Measurements from ENCODE around the gene UBE2G1. TPM values are rescaled to one million over a fixed set of nuclear protein-coding genes. Genes with fewer than 3 reads are reported as not detected.
A peak's percentile ranks its signal among the peaks of the same experiment; 100 is the strongest.
"Not testable (repeated sequence)": the region's sequence is repeated elsewhere in the genome, so short reads cannot be mapped to it uniquely, and the experiment has no call there.

UBE2G1 gene
- total RNA-seq, 2 experiments from 2014 or later: 51.0 to 52.9 TPM

- intact Hi-C loops (cut with DNase I, micrococcal nuclease): loop anchor here (1.0 to 5.0 kb wide), 10 partner anchors 48 to 929 kb away; partner anchors contain the start of genes CYB5D2 (in 2 of the 2), UBE2G1 (in 2 of the 2), ZZEF1 (in 2 of the 2) and CAMKK1 (in 1 of the 2)
- ChIA-PET POLR2A (interaction anchor here (0.6 kb wide), 1 partner anchor 200 kb away, joined by 5 read pairs; no protein-coding TSS in a partner anchor), CTCF (interaction anchor here (0.9 to 6.1 kb wide), 3 partner anchors 13 to 149 kb away, joined by 3 to 40 read pairs (median 3); no protein-coding TSS in a partner anchor)
- peaks cover 35% of the 10 kb centered on the region for H3K4me1 Mint-ChIP-seq
- ATAC-seq: peak; percentile 99
- peak within 1 kb of the TSS; percentile 97 for H3K4me3 Mint-ChIP-seq
- DNase-seq: peak; percentile 99
- H3K36me3 Mint-ChIP-seq (ENCODE audit: low read depth): peaks cover 23% of the 10 kb centered on the region
- H3K27ac Mint-ChIP-seq: peak within 1 kb of the TSS; percentile 96
- peaks cover 6% of the 10 kb centered on the region for H3K9me3 Mint-ChIP-seq (ENCODE audit: low read depth)
- H3K27me3 Mint-ChIP-seq: no peaks in the 10 kb centered on the region
These were observed 102.9 kb downstream of the UBE2G1 start, which contains the start of gene ANKFY1 for GRCh38 chr17:4263282-4264215. ANKFY1 (minus strand) TSS chr17:4263979; CDS start chr17:4263941, 38 bp downstream.

DNA sequence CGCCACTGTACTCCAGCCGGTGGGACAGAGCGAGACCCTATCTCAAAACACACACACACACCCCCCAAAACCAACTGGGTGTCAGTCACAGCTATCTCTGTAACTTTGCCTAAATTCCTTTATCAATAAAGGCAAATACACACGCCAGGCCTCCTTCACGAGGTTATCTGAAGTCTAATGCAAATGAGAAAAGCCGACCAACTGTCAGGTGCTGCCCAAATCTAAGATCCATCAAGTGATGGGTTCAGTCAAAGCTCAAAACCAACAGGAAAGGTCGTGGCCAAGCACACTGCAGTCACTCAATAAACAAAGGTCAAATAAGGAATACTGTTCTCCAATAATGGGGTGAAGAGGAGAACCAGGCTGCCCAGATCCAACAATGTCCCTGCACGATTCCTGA, 103.8 kb downstream of the UBE2G1 start:
- H3K36me3 Mint-ChIP-seq (ENCODE audit: low read depth): peaks cover 27% of the 10 kb centered on the region
- H3K27ac Mint-ChIP-seq: peak overlapping the region; percentile 84
- POLR2A ChIA-PET: no interaction called here
- ATAC-seq: no peak
- H3K4me3 Mint-ChIP-seq: peak overlapping the region; percentile 97
- peaks cover 39% of the 10 kb centered on the region for H3K4me1 Mint-ChIP-seq
- intact Hi-C loops (cut with DNase I, micrococcal nuclease): loop anchor here (1.0 to 5.0 kb wide), 10 partner anchors 47 to 930 kb away; partner anchors contain the start of genes CYB5D2 (in 2 of the 2), UBE2G1 (in 2 of the 2), ZZEF1 (in 2 of the 2) and CAMKK1 (in 1 of the 2)
- CTCF ChIA-PET: interaction anchor here (0.7 to 6.1 kb wide), 3 partner anchors 12 to 99 kb away, joined by 3 to 40 read pairs (median 3); no protein-coding TSS in a partner anchor
- peaks cover 6% of the 10 kb centered on the region for H3K9me3 Mint-ChIP-seq (ENCODE audit: low read depth)
- H3K27me3 Mint-ChIP-seq: no peaks in the 10 kb centered on the region
- no peak for DNase-seq

DNA sequence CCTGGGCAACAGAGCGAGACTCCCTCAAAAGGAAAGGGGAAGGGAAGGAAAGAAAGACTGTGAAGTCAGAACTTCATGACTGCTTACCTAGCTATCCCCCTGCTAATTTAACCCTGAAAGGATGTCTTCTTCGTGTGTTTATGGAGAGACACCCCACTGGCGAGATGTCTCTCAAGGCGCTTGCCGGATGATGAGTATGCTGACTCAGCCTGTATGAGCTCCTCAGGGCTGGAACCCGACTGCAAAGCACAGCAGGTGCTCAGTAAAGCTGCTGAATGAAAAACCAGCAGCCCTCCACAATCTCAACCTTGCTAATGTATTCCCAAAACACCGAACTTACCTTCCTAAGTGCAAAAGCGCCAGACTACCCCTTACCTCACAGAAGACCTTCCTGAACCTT, 105.0 kb downstream of the UBE2G1 start:
- no peak overlapping the region for H3K27ac Mint-ChIP-seq
- ATAC-seq: no peak
- H3K9me3 Mint-ChIP-seq (ENCODE audit: low read depth): peaks cover 6% of the 10 kb centered on the region
- H3K4me1 Mint-ChIP-seq: peaks cover 52% of the 10 kb centered on the region
- ChIA-PET POLR2A (no interaction called here), CTCF (interaction anchor here (1.3 to 6.1 kb wide), 2 partner anchors 11 to 529 kb away, joined by 3 to 40 read pairs; no protein-coding TSS in a partner anchor)
- DNase-seq: no peak
- H3K27me3 Mint-ChIP-seq: no peaks in the 10 kb centered on the region
- intact Hi-C loops (cut with DNase I, micrococcal nuclease): loop anchor here (5.0 kb wide), 7 partner anchors 106 to 931 kb away; partner anchors contain the start of genes CAMKK1 (in 1 of the 2), CYB5D2 (in 1 of the 2), MYBBP1A (in 1 of the 2) and RNF167 (in 1 of the 2)
- peaks cover 37% of the 10 kb centered on the region for H3K36me3 Mint-ChIP-seq (ENCODE audit: low read depth)
- H3K4me3 Mint-ChIP-seq: no peak overlapping the region

GRCh38 chr17:4258867-4259266, 107.6 kb downstream of the UBE2G1 start:
- Mint-ChIP-seq H3K27me3 (no peaks in the 10 kb centered on the region), H3K9me3 (ENCODE audit: low read depth) (peaks cover 6% of the 10 kb centered on the region), H3K4me3 (no peak overlapping the region), H3K4me1 (peaks cover 47% of the 10 kb centered on the region), H3K36me3 (ENCODE audit: low read depth) (peaks cover 39% of the 10 kb centered on the region), H3K27ac (no peak overlapping the region)
- intact Hi-C loops (cut with DNase I, micrococcal nuclease): no loop called here
- ChIA-PET POLR2A (no interaction called here), CTCF (interaction anchor here (0.6 to 6.1 kb wide), 3 partner anchors 8 to 92 kb away, joined by 6 to 40 read pairs (median 7); no protein-coding TSS in a partner anchor)
- no peak for DNase-seq
- no peak for ATAC-seq

DNA sequence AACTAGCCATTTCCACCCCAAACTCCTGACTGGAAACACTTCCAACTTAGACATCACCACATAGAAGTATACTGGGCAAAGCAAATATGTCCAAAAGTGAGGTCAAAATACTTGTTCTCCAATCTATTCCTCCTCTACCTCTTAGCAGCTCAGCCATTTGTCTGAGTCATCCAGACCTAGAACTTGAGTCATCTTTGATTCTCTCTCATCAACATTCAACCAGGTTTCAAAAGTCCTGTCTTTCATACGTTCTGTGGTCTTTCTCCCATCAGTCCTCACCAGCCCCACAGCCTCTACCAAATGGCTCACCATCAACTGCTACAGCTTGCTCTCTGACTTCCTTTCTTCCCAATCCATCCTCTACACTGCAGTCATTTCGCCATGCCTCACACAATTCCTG, 109.5 kb downstream of the UBE2G1 start:
- DNase-seq (no peak), ATAC-seq (peak; percentile 92)

GRCh38 chr17:4255271-4255670, 111.2 kb downstream of the UBE2G1 start:
- H3K27ac Mint-ChIP-seq; H3K4me3 Mint-ChIP-seq; POLR2A ChIA-PET; ATAC-seq; H3K9me3 Mint-ChIP-seq (ENCODE audit: low read depth); intact Hi-C loops (cut with DNase I, micrococcal nuclease); DNase-seq; H3K27me3 Mint-ChIP-seq: not testable (repeated sequence)
- Mint-ChIP-seq H3K36me3 (ENCODE audit: low read depth) (peaks cover 30% of the 10 kb centered on the region), H3K4me1 (peaks cover 44% of the 10 kb centered on the region)
- CTCF ChIA-PET: interaction anchor here (0.6 to 0.7 kb wide), 2 partner anchors 12 to 161 kb away, joined by 3 read pairs; no protein-coding TSS in a partner anchor

More for the DNA sequence above, 109.5 kb downstream of the UBE2G1 start:
- Mint-ChIP-seq H3K9me3 (ENCODE audit: low read depth) (peaks cover 6% of the 10 kb centered on the region), H3K27ac (peak overlapping the region; percentile 22), H3K4me3 (no peak overlapping the region), H3K4me1 (peaks cover 45% of the 10 kb centered on the region), H3K36me3 (ENCODE audit: low read depth) (peaks cover 39% of the 10 kb centered on the region), H3K27me3 (no peaks in the 10 kb centered on the region)
- POLR2A ChIA-PET: no interaction called here
- intact Hi-C loops (cut with DNase I, micrococcal nuclease): no loop called here
- CTCF ChIA-PET: interaction anchor here (0.6 to 2.4 kb wide), 3 partner anchors 10 to 156 kb away, joined by 4 to 7 read pairs (median 5); no protein-coding TSS in a partner anchor

DNA sequence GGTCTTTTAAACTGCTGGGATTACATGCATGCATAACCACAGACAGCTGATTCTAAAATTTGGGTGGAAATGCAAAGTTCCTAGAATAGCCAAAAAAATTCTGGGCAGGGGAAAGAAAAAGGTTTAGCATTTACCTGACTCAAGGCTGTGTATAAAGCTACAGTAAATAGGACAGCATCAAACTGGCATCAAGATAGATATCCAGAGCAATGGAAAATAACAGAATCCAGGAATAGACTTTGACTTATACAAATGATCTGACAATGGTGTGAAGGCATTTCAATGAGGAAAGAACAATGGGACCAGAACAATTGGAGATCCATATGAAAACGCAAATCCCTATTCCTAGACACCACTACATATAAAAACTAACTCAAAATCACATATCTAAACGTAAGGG, 115.6 kb downstream of the UBE2G1 start:
- no peak overlapping the region for H3K4me3 Mint-ChIP-seq
- no peak for DNase-seq
- peaks cover 47% of the 10 kb centered on the region for H3K4me1 Mint-ChIP-seq
- CTCF ChIA-PET: interaction anchor here (0.7 to 4.2 kb wide), 12 partner anchors 9 to 360 kb away, joined by 3 to 40 read pairs (median 4); partner anchors contain the start of gene ANKFY1
- no peaks in the 10 kb centered on the region for H3K9me3 Mint-ChIP-seq (ENCODE audit: low read depth)
- H3K27me3 Mint-ChIP-seq: no peaks in the 10 kb centered on the region
- intact Hi-C loops (cut with DNase I, micrococcal nuclease): no loop called here
- POLR2A ChIA-PET: no interaction called here
- no peak overlapping the region for H3K27ac Mint-ChIP-seq
- ATAC-seq: no peak
- peaks cover 11% of the 10 kb centered on the region for H3K36me3 Mint-ChIP-seq (ENCODE audit: low read depth)

DNA sequence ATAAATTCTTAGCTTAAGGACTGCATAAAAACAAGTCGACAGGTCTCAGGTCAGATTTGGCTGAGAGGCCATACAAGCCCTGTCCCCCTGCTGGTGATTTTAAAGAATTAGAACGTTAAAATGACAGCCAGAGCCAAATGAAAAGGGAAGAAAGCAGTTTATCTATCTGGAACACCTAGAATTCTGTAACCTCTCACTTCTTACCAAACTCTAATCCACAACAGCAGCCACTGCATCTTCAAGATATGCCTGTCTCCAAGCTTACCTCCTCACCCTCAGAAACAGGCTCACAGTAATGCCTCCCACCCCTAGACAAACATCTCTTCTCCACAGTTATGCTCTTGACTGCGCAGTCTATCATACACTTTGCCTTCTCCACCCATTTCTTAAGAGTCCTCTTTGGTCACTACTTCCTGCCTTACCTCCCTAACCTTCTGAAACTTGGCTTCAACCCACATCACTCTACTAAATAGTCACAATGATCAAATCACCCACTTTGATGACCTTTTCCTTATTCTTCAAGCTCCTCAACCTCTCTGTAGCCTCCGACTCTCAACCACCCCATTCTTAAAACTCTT, 116.9 kb downstream of the UBE2G1 start:
- Mint-ChIP-seq H3K27ac (no peak overlapping the region), H3K4me3 (no peak overlapping the region), H3K9me3 (ENCODE audit: low read depth) (no peaks in the 10 kb centered on the region), H3K4me1 (peaks cover 42% of the 10 kb centered on the region), H3K27me3 (no peaks in the 10 kb centered on the region), H3K36me3 (ENCODE audit: low read depth) (peaks cover 11% of the 10 kb centered on the region)
- intact Hi-C loops (cut with DNase I, micrococcal nuclease): no loop called here
- CTCF ChIA-PET: interaction anchor here (0.6 to 4.2 kb wide), 19 partner anchors 10 to 392 kb away, joined by 3 to 40 read pairs (median 4); partner anchors contain the start of genes ALOX15 and ANKFY1
- ATAC-seq (no peak), DNase-seq (no peak)
- POLR2A ChIA-PET: no interaction called here

DNA sequence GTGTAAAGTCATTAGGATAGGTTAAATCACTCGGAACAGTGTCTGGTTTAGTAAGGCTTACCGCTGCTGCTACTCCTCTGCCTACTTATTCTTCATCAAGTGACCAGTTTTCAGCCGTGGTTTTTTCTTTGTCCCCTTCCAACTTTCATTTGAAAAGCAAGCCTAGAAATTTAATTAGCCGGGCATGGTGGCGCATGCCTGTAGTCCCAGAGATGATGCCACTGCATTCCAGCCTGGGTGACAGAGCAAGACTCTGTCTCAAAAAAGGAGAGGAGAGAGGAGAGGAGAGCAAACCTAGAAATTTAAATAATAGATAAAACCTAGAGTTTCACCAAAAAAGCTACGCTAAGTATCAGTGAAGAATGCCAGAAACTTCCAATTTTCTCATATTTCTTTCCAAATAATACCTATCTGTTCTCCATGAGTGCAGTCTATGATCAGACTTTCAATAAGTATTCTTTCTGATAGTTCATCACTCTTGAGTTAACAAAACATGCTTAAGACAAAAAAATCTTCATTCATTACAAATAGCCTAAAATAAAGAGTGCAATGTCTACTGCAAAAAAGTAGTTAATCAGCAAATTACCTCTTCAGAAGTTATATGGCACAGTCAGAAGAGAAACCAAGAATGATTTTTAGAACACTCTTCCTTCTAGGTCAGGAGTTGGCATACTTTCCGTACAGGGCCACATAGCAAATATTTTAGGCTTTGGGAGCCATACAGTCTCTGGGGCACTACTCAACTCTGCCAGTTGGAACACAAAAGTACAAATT, 117.8 kb downstream of the UBE2G1 start:
- Mint-ChIP-seq H3K4me3 (no peak overlapping the region), H3K4me1 (peaks cover 41% of the 10 kb centered on the region)

GRCh38 chr17:4247971-4248388, 118.5 kb downstream of the UBE2G1 start:
- no peak for DNase-seq
- Mint-ChIP-seq H3K9me3 (ENCODE audit: low read depth) (no peaks in the 10 kb centered on the region), H3K4me3 (no peak overlapping the region), H3K36me3 (ENCODE audit: low read depth) (peaks cover 8% of the 10 kb centered on the region), H3K27ac (no peak overlapping the region), H3K4me1 (peaks cover 34% of the 10 kb centered on the region), H3K27me3 (no peaks in the 10 kb centered on the region)
- no peak for ATAC-seq
- ChIA-PET POLR2A (no interaction called here), CTCF (interaction anchor here (0.6 to 2.4 kb wide), 5 partner anchors 10 to 175 kb away, joined by 3 to 7 read pairs (median 3); no protein-coding TSS in a partner anchor)
- intact Hi-C loops (cut with DNase I, micrococcal nuclease): no loop called here

More for the DNA sequence above, 117.8 kb downstream of the UBE2G1 start:
- Mint-ChIP-seq H3K36me3 (ENCODE audit: low read depth) (peaks cover 10% of the 10 kb centered on the region), H3K9me3 (ENCODE audit: low read depth) (no peaks in the 10 kb centered on the region), H3K27me3 (no peaks in the 10 kb centered on the region), H3K27ac (no peak overlapping the region)
- CTCF ChIA-PET: interaction anchor here (0.6 to 4.2 kb wide), 11 partner anchors 9 to 177 kb away, joined by 3 to 40 read pairs (median 4); partner anchors contain the start of gene ANKFY1
- ATAC-seq (no peak), DNase-seq (no peak)
- POLR2A ChIA-PET: no interaction called here
- intact Hi-C loops (cut with DNase I, micrococcal nuclease): no loop called here
